Mucosa of descending colon (tissue), 3 donors: ENCODE results near the gene TREX2. TPM values are rescaled to one million over a fixed set of nuclear protein-coding genes. Genes with fewer than 3 reads are reported as not detected.

Experiments used
- ATAC-seq: fragments of 200-7000 bp; cut with Tn5 transposase; one replicate; pipeline ENCODE4 v1.9.1; 2020; ENCODE audit warnings: mild to moderate bottlenecking, moderate library complexity
- DNase-seq, 3 donors: peaks; one replicate each; pipeline ENCODE4 v3.0.0-alpha.2; 2020
- H3K36me3 ChIP-seq: fragments of 200-600 bp; one replicate; pipeline ENCODE4 v1.8.0; 2021; ENCODE audit warnings: low read depth, mild to moderate bottlenecking
- H3K4me1 ChIP-seq: fragments of 200-600 bp; one replicate; pipeline ENCODE4 v1.8.0; 2021; ENCODE audit warnings: low read depth, mild to moderate bottlenecking
- H3K4me3 ChIP-seq: fragments of 200-600 bp; one replicate; pipeline ENCODE4 v1.8.0; 2021; ENCODE audit warnings: mild to moderate bottlenecking
- H3K9me3 ChIP-seq: fragments of 200-600 bp; one replicate; pipeline ENCODE4 v1.8.0; 2021; ENCODE audit warnings: mild to moderate bottlenecking
- CTCF ChIP-seq: fragments of 200-600 bp; IDR thresholded peaks from one replicate; pipeline ENCODE4 v1.8.0; 2022; ENCODE audit warnings: antibody characterized with exemption, mild to moderate bottlenecking
- intact Hi-C, 2 donors: fragments of 100-400 bp; cut with DNase I in 1 of 2; cut with micrococcal nuclease in 1 of 2; formaldehyde crosslinking; loops; one replicate each; pipeline versions ENCODE4 v1.11.0 to v1.11.1; 2022; cut with DNase I, micrococcal nuclease
- total RNA-seq, 3 donors: library from RNA; stranded (reverse); fragmentation: NEBNext Ultra II Directional in 2 of 3; extraction: Animal tissue kit (Norgen Biotek cat#: 25700) in 2 of 3; gene quantifications; one replicate each; pipeline versions ENCODE4 v1.2.1 to v1.2.4, GENCODE V29; 2021 to 2023
- donor health status: DM: no; HTN: no; CAD: no; lungs with moderate emphysema.
- donor health status: DM: no; HTN: no; CAD: no.
- donor health status: DM: no; HTN: yes; CAD: no.

Gene TREX2
- total RNA-seq, 3 donors from 2014 or later: 0.55 to 1.2 (median 0.63) TPM

- no peaks in the 10 kb centered on the region for H3K36me3 ChIP-seq
- H3K4me1 ChIP-seq: no peaks in the 10 kb centered on the region
- TF ChIP-seq CTCF: no peak
- no peak overlapping the region for H3K4me3 ChIP-seq
- H3K9me3 ChIP-seq: no peaks in the 10 kb centered on the region
- intact Hi-C loops: no loop called here
- DNase-seq: no peak
- ATAC-seq: no peak
These were observed 41.8 kb upstream of the TREX2 start for GRCh38 chrX:153487590-153488071.

GRCh38 chrX:153486171-153486570, 40.3 kb upstream of the TREX2 start:
- ATAC-seq (no peak), DNase-seq (no peak)
- H3K36me3 ChIP-seq: no peaks in the 10 kb centered on the region
- H3K9me3 ChIP-seq: no peaks in the 10 kb centered on the region
- no peak overlapping the region for H3K4me3 ChIP-seq
- TF ChIP-seq CTCF: no peak
- H3K4me1 ChIP-seq: no peaks in the 10 kb centered on the region
- intact Hi-C loops: no loop called here

- no peak for ATAC-seq
- Histone ChIP-seq H3K9me3 (no peaks in the 10 kb centered on the region), H3K4me1 (no peaks in the 10 kb centered on the region), H3K4me3 (no peak overlapping the region), H3K36me3 (no peaks in the 10 kb centered on the region)
- TF ChIP-seq CTCF: no peak
- intact Hi-C loops: no loop called here
- DNase-seq: no peak
These were observed 39.7 kb upstream of the TREX2 start for GRCh38 chrX:153485396-153486080.

GRCh38 chrX:153482376-153483015, 36.6 kb upstream of the TREX2 start:
- Histone ChIP-seq H3K4me3 (no peak overlapping the region), H3K36me3 (no peaks in the 10 kb centered on the region), H3K4me1 (no peaks in the 10 kb centered on the region), H3K9me3 (no peaks in the 10 kb centered on the region)
- ATAC-seq (no peak), DNase-seq (no peak)
- intact Hi-C loops: no loop called here
- TF ChIP-seq CTCF: no peak

- intact Hi-C loops: no loop called here
- no peaks in the 10 kb centered on the region for H3K36me3 ChIP-seq
- no peak for DNase-seq
- H3K4me3 ChIP-seq: no peak overlapping the region
- no peaks in the 10 kb centered on the region for H3K9me3 ChIP-seq
- H3K4me1 ChIP-seq: no peaks in the 10 kb centered on the region
- no peak for ATAC-seq
- no peak for TF ChIP-seq CTCF
These were observed 35.2 kb upstream of the TREX2 start for GRCh38 chrX:153481043-153481442.
